Endothelial cell of hepatic sinusoid (primary cell): ENCODE measurements around the gene RPL37.
"Not testable (repeated sequence)": the region's sequence is repeated elsewhere in the genome, so short reads cannot be mapped to it uniquely, and the experiment has no call there.

ENCODE experiments used
- in situ Hi-C: cut with HindIII; loops from 2 replicates; pipeline ENCODE4 v1.10.0; 2017; ENCODE audit warnings: low sequenced_read_pairs

The RPL37 gene

DNA sequence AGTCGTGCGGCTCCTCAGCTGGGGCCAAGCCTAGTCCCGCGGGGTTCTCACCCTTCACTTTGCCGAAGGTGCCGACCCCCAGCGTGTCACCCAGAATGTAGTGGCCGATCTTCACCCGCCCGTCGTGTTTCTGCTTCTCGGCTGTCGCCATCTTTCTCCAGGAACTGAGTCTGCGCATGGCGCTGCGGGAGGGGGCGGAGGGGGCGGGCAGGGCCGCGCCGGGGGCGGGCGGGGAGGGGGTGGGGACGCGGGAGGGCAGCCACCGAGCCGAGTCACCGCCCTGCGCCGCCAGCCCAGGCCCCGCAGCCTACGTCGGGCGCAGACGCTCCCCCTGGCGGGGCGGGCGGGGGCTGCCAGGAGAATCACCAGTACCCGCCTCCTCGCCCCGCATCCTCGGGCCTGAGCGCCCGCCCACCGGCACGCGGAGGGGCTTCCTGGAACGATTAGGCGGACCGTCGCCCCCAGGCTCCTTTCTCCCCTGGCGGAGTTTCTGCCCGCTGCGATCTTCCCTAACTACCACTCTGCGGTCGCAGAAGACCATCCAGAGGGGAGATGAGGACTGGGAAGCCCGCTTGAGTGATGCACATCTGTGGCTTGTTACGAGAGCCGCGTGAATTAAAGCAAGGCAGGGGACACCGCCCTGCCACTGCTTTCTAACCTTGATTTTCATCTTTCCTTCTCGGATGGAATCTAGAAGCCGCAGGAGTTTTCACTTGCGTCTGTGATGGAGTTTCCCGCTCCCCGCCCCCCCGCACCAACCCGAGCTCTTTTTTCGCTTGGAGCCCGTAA lies 36.8 kb downstream of the RPL37 start, which contains the start of gene PRKAA1:
PRKAA1 (minus strand) TSS at position 363 of the 789 bp plus-strand sequence; CDS start at position 178, 185 bp downstream.
- in situ Hi-C loops = no loop called here

DNA sequence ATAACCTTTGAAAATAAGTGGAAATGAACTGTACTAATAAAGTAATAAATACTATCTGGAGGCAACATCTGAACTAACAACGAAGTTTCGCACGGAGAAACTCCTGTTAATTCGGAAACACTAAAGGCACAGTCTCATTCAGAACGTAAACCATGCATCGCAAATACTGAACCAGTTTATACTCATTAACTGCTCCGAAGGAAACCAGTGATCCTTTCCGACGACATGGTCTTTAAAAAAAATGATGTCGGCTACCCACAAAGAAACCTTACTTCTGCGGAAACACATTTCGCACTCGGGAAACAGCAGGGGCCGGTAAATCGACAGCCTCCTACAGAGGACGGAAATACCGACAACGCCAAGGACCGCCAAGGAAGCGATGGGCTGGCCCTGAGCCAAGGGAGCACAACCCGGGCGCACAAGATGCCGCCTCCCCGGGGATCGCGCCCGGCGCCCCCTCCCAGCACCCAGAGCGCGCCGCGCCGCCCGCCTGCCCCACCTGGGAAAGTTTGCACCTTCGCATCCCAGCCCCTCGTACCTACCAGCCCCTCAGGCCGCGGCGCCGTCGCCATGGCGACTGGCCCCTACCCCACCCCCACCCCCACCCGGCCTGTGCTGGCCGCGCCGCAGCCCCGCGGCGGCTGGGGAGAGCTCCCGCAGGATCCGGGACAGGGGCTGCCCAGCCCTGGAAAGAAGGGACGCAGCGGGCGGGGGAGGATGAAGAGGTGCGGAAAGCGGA lies 37.6 kb downstream of the RPL37 start:
- in situ Hi-C loops = no loop called here

DNA sequence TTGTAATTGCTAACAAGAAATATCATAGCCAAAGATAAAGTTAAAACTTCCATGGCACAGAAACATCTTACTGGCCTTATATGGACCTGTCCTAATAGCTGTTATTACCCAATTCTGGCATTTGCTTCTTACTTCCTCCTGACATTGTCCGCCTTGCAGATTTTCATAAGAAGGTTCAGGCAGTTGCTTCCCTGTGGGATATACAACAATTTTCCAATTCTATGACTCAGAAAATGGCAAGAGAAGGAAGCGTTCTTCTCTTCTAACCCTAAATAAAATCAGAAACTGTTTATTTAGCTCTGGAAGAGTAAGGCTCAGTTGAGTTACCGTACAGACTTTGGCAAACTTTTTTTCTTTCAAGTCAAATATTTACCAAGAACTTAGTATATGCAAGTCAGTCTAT lies 38.5 kb downstream of the RPL37 start:
- in situ Hi-C loops = no loop called here

DNA sequence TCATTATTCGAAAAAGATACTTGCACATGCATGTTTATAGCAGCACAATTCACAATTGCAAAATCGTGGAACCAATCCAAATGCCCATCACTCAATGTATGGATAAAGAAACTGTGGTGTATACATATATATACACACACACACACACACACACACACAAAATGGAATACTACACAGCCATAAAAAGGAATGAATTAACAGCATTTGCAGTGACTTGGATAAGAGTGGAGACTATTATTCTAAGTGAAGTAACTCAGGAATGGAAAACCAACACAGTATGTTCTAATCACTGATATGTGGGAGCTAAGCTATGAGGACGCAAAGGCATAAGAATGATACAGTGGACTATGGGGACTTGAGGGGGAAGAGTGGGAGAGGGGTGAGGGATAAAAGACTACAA lies 40.1 kb downstream of the RPL37 start:
- in situ Hi-C loops = not testable (repeated sequence)

DNA sequence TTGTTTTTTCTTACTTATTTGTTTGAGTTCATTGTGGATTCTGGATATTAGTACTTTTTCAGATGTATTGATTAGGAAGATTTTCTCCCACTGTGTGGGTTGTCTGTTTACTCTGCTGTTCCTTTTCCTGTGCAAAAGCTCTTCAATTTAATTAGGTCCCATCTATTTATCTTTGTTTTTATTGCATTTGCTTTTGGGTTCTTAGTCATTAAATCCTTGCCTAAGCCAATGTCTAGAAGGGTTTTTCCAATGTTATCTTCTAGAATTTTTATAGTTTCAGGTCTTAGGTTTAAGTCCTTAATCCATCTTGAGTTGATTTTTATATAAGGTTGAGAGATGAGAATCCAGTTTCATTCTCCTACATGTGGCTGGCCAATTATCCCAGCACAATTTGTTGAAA lies 40.7 kb downstream of the RPL37 start:
- in situ Hi-C loops = not testable (repeated sequence)

DNA sequence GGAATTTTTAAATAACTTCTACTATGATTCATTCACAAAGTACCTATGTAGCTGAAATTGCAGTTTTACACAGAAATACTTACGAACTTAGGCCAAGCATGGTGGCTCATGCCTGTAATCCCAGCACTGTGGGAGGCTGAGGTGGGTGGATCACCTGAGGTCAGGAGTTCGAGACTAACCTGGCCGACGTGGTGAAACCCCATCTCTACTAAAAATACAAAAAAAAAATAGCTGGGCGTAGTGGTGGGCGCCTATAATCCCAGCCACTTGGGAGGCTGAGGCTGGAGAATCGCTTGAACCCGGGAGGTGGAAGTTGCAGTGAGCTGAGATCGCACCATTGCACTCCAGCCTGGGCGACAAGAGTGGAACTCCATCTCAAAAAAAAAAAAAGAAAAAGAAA lies 42.3 kb downstream of the RPL37 start:
- in situ Hi-C loops = not testable (repeated sequence)

DNA sequence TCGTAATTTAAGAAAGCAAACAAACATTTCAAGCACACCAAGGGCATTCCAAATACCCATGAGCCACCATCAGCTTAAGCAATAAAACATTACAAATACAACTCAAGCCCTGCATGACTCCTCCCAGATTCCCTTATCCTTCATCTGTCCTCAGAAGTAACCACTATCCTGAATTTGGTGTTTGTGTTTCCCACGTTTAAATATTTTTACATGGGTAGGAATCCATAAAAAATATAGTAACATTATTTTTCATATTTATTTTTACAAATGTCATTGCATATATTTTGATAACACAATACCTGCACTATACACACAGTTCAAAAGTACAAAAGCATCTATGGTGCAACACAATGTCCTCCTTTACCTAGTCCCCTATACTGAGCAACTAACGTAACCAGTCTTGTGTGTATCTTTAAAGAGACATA lies 43.3 kb downstream of the RPL37 start:
- in situ Hi-C loops = no loop called here

DNA sequence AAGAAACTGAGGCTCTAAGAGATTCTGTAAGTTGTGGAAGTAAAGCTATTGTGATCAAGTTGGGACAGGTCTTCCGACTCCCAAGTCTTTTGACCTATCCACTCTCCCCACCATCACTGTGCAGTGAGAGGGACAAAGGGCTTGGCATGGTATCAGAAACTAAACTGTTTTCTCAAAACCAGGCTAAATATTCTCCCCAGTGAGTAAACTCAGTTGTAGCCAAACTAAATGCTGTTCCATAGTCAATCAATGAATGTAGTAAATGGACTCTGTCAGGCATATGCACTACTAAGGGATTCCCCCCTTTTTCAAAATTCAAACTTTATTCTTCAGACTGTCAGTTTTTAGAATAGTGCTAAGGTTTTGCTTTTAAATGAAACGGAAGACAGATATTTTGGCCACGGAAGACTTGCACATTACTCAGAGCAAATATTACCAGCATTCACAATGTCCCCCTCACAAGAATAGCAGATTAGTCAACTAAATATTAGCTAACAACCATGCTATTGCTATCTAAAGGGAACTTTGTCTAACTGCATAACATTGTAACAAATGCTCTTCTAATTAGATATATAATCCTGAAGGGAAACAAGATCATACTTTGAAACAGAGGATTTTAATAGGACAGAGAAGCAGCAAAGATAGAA lies 44.0 kb downstream of the RPL37 start:
- in situ Hi-C loops = no loop called here

DNA sequence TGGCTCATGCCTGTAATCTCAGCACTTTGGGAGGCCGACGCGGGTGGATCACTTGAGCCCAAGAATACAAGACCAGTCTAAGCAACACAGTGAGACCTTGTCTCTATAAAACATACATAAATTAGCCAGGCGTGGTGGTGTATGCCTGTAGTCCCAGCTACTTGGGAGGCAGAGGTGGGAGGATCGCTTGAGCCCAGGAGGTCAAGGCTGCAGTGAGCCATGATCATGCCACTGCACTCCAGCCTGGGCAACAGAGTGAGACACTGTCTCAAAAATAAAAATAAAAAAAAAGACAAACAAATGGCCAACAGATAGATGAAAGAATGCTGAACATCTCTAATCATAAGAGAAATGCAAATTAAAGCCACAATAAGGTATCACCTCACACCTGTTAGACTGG lies 46.1 kb downstream of the RPL37 start:
- in situ Hi-C loops = not testable (repeated sequence)

DNA sequence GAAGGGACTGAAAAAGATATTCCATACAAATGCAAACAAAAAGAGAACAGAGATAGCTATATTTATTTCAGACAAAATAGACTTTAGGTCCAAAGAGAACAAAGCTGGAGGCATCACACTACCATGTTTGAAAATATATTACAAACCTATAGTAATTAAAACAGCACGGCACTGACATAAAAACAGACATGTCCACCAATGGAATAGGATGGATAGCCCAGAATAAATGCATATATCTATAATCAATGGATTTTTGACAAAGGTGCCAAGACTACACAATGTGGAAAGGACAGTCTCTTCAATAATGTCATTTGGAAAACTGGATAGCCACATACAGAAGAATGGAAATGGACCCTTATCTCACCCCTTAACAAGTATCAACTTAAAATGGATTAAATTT lies 47.0 kb downstream of the RPL37 start:
- in situ Hi-C loops = no loop called here

DNA sequence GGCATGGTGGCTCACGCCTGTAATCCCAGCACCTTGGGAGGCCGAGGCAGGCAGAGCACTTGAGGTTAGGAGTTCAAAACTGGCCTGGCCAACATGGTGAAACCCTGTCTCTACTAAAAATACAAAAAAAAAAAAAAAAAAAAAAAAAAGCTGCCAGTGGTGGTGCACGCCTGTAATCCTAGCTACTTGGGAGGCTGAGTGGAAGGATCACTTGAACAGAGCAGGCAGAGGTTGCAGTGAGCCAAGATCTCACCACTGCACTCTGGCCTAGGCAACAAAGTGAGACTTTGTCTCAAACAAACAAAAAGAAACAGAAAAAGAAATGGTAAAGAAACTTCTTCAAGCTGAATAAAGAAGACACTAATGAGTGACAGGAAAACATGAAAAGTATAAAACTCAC lies 48.4 kb downstream of the RPL37 start:
- in situ Hi-C loops = not testable (repeated sequence)

DNA sequence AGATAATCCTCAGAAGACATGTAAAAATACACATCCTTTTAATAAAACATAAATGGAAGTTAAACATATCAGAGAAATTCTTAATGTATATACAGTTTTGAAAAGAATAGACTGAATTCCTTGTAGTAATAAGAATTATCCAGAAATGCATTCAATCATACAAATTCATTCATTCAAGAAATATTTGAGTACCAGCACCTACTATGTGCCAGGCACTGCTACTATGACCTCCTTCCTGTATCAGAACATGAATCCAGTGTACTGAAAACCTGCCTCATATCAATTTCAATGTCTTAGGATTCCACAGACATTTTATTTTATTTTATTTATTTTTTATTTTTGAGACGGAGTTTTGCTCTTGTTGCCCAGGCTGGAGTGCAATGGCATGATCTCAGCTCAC lies 50.1 kb downstream of the RPL37 start:
- in situ Hi-C loops = no loop called here

DNA sequence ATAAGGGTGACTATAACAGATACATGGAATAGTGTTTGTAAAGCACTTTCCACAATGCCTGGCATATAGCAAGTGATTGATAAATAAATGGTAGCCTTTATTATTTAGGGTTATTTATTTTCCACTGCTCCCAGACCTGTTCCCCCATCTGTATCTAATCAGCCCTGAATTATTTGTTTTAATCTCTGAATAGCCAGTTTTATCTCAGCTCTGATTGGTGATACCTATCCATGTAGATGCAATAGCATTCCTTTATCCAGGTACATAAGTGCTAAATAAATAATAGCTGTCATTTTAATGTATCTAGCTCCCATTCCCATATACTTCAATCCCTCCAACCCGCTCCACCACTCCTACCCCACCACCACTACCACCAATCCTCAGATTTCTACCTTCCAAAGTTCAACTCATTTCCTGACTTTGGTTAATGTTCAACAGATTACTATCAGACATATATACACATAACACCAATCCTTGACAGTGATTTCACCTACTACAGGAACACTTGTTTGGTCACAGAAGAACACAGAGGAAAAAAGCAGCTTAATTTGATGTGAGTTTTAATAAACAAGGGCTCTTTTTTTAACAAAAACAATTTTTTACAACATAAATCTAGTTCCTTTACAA lies 50.9 kb downstream of the RPL37 start:
- in situ Hi-C loops = no loop called here

DNA sequence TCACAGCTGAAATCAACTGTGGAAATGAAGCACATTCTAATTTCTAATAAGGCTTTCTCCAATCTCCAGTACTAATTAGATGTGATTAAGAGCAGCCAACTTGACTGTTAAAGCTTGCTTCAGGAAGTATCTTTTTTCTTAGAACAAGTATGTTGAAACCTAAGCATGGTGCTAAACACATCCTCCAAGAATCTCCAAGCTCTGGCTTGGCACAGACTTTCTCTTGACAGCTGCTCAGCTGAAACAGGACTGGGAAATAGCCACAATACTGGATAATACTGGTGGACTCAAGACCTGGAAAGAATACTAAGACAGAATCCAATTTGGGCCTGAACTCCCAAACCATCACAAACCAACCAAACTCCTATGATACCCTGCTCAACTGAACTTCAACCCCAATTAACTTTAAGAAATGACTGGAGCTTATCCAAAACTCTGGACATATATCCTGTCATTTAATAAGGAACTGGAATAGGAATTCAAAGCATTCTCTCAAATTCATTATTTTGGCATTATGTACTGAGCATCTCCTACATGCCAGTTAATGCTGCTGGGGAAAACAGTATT lies 53.1 kb downstream of the RPL37 start:
- in situ Hi-C loops = no loop called here

DNA sequence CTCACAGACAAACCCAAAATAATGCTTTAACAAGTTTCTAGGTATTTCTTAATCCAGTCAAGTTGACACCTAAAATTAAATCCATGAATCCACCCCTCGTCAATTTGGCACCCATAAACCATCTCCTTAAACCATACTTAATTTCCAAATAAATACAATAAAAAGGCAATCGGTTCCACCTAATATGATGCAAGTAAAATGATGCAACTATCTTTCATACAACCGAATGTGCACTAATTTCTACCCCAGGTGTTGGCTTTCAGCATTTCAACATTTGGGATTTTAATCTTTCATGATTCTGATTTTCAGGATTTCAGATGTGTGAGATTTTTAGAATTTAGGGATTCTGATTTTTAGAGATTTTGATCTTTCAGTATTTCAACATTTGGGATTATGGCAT lies 54.2 kb downstream of the RPL37 start:
- in situ Hi-C loops = no loop called here

DNA sequence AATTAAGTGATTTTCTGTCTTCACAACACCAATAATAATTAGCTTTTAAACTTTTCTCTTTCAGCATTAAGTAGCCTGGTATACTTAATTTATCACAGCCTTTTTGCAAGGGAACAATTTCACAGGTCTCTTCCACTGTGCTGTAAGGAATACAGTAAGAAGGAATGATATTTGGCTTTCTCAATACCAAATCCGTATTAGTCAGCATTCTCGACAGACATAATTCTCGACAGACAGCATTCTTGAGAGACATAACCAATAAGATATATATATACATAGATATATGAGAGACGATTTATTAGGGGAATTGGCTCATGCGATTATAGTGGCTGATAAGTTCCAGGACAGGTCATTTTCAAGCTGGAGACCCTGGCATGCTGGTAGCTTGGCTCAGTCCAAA lies 54.8 kb downstream of the RPL37 start:
- in situ Hi-C loops = no loop called here

DNA sequence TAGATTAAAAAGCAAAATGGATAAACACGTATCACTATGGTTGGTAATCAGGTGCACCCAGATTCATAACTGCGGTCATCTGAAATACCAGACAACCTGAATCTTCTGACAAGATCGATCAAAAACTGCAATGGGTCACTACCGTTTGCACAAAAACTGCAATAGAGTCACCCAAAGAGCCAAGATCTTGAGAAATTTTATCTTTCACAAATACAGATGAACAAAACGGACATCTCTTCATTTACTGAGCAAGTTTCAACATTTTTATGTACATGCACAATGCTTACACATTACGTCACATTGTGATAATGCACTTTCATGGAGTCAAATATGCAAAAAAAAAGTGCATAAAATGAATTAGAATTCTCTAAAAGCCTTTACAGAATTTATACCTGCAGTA lies 55.5 kb downstream of the RPL37 start:
- in situ Hi-C loops = no loop called here

DNA sequence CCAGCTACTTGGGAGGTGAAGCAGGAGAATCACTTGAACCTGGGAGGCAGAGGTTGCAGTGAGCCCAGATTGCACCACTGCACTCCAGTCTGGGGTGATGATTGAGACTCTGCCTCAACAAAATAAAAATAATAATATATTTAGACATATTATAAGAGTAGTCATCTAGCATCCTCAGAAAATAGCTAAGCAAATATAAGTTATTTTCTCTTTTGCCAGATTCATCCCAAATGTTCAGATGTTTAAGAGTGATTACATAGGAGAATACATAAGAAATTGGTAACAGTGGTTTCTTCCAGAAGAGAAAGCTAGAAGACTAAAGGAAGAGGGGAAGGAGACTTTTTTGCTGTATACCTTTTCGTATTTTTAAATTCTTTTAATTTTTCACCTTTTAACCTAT lies 56.9 kb downstream of the RPL37 start:
- in situ Hi-C loops = no loop called here

DNA sequence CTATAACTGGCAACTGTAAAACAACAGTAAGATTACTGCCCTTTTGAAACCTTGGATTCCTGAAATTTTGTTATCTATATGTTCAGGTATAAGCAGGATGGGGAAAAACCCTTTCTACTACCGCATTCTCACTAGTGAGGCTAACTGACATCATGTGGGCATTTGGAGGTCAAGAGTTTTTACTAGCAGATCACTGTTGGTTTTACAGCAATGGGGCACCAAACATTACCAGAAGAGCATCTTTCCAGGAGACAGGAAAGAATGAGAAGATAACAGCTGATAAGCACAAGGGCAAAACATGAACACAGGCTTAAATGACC lies 58.4 kb downstream of the RPL37 start:
- in situ Hi-C loops = no loop called here

DNA sequence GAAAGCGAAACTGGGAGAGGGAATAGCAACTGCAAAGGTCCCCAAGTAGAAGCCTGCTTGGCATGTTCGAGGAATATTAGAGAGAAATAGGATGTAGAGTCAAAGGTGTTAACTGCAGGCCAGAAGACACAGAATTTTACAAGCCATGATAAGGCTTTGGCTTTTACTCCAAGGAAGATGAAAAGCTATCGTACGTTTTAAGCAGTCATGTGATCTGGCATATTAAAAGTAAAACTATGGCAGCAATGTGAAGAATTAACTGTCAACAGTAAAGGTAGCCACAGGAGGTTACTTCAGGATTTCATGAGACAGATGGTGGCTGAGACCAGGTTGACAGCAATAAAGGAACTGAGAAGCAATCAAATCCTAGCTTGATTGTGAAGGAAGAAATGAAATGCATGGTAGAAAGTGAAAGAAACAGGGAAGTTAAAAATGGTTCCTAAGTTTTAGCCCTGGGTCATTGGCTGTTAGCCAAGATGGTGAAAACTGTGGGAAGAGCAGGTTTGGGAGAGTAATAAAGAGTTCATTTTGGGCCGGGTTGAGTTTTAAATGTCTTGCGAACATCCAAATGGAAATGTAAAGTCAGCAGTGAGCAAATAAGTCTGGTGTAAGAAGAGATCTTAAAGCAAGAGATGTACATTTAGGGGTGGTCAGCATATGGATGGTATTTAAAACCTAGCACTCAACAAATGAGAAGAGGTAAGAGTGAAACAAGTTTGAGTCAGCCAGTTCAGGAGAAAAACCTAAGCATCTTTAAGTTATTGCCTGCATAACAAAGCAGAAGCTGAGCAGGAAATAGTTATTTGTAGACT lies 59.0 kb downstream of the RPL37 start:
- in situ Hi-C loops = no loop called here
